ENCODE data around the gene SCT. TPM values are rescaled to one million over a fixed set of nuclear protein-coding genes. Genes with fewer than 3 reads are reported as not detected.

The SCT gene
- total and polyA plus RNA-seq, 8 donors = 0.58 to 0.69 TPM; not detected in 6

GRCh38 chr11:623349-623869 is 3.6 kb downstream of the SCT start:
- DNase-seq (peak in 3 of 6 donors; percentile 12 to 63 (median 33)), FAIRE-seq (no peak), ATAC-seq (no peak)
- Histone ChIP-seq H3K4me3 (no peak overlapping the region), H3K27ac (no peak overlapping the region), H3K36me3 (no peaks in the 10 kb centered on the region), H3K4me1 (no peaks in the 10 kb centered on the region), H3K9me3 (no peaks in the 10 kb centered on the region), H3K27me3 (no peaks in the 10 kb centered on the region)
- 87 to 88% methylated on average over 15 of the region's 15 CpGs for WGBS, 2 donors
- intact Hi-C loops (cut with DNase I) = no loop called here
- TF ChIP-seq CTCF (IDR thresholded peaks at IDR 0.05) = no peak

GRCh38 chr11:621838-622237 is 5.1 kb downstream of the SCT start:
- no peaks in the 10 kb centered on the region for H3K9me3 ChIP-seq
- FAIRE-seq = no peak
- peak in 1 of 6 donors; percentile 35 for DNase-seq
- H3K4me3 ChIP-seq = no peak overlapping the region
- ATAC-seq = no peak
- no peak for TF ChIP-seq CTCF (IDR thresholded peaks at IDR 0.05)
- H3K27me3 ChIP-seq = no peaks in the 10 kb centered on the region
- WGBS, 2 donors = 88 to 91% methylated on average over 27 of the region's 27 CpGs
- intact Hi-C loops (cut with DNase I) = no loop called here
- H3K27ac ChIP-seq = no peak overlapping the region
- H3K36me3 ChIP-seq = no peaks in the 10 kb centered on the region
- H3K4me1 ChIP-seq = no peaks in the 10 kb centered on the region

- Histone ChIP-seq H3K4me3 (no peak overlapping the region), H3K4me1 (peaks cover 0 to 1% (median 1%) of the 10 kb centered on the region in 3 donors), H3K9me3 (no peaks in the 10 kb centered on the region), H3K36me3 (no peaks in the 10 kb centered on the region), H3K27me3 (no peaks in the 10 kb centered on the region), H3K27ac (no peak overlapping the region)
- no peak for TF ChIP-seq CTCF (IDR thresholded peaks at IDR 0.05)
- DNase-seq (peak in 3 of 6 donors; percentile 14 to 69 (median 30)), ATAC-seq (no peak), FAIRE-seq (no peak)
- intact Hi-C loops (cut with DNase I) = no loop called here
- 82 to 85% methylated on average over 34 to 45 of the region's 45 CpGs for WGBS, 2 donors
Observed at GRCh38 chr11:620935-621814, 5.8 kb downstream of the SCT start.

- no peak for FAIRE-seq
- no peaks in the 10 kb centered on the region for H3K9me3 ChIP-seq
- ATAC-seq = no peak
- H3K36me3 ChIP-seq = no peaks in the 10 kb centered on the region
- H3K27ac ChIP-seq = no peak overlapping the region
- DNase-seq = peak in 1 of 6 donors; percentile 49
- TF ChIP-seq CTCF (IDR thresholded peaks at IDR 0.05) = no peak
- 95 to 97% methylated on average over 13 of the region's 13 CpGs for WGBS, 2 donors
- no peak overlapping the region for H3K4me3 ChIP-seq
- no peaks in the 10 kb centered on the region for H3K27me3 ChIP-seq
- intact Hi-C loops (cut with DNase I) = no loop called here
- H3K4me1 ChIP-seq = peaks cover 0 to 3% (median 2%) of the 10 kb centered on the region in 3 donors
Observed at GRCh38 chr11:620201-620600, 6.8 kb downstream of the SCT start.

GRCh38 chr11:619628-620050 is 7.3 kb downstream of the SCT start:
- no peak for ATAC-seq
- 94 to 95% methylated on average over 14 to 22 of the region's 22 CpGs for WGBS, 2 donors

More at GRCh38 chr11:619628-620050, 7.3 kb downstream of the SCT start:
- FAIRE-seq (no peak), DNase-seq (peak in 1 of 6 donors; percentile 34)
- H3K36me3 ChIP-seq = no peaks in the 10 kb centered on the region
- no peak overlapping the region for H3K27ac ChIP-seq
- peaks cover 0 to 8% (median 2%) of the 10 kb centered on the region in 3 donors for H3K4me1 ChIP-seq
- H3K9me3 ChIP-seq = no peaks in the 10 kb centered on the region
- H3K27me3 ChIP-seq = no peaks in the 10 kb centered on the region
- H3K4me3 ChIP-seq = no peak overlapping the region
- no peak for TF ChIP-seq CTCF (IDR thresholded peaks at IDR 0.05)
- intact Hi-C loops (cut with DNase I) = no loop called here

All from pancreas (tissue), 10 donors.